ENCODE data around the gene CPTP. TPM values are rescaled to one million over a fixed set of nuclear protein-coding genes. Genes with fewer than 3 reads are reported as not detected.
A peak's percentile ranks its signal among the peaks of the same experiment; 100 is the strongest.

The CPTP gene
- total and polyA plus RNA-seq, 2 of the 13 experiments (the other 11 are each of a cell fraction or from before 2014, with no cell fraction given): 5.5 to 9.3 TPM

GRCh38 chr1:1374929-1375662 lies 50.5 kb downstream of the CPTP start, which contains the start of gene AURKAIP1 (continued):
- TF ChIP-seq, protein P1, sequence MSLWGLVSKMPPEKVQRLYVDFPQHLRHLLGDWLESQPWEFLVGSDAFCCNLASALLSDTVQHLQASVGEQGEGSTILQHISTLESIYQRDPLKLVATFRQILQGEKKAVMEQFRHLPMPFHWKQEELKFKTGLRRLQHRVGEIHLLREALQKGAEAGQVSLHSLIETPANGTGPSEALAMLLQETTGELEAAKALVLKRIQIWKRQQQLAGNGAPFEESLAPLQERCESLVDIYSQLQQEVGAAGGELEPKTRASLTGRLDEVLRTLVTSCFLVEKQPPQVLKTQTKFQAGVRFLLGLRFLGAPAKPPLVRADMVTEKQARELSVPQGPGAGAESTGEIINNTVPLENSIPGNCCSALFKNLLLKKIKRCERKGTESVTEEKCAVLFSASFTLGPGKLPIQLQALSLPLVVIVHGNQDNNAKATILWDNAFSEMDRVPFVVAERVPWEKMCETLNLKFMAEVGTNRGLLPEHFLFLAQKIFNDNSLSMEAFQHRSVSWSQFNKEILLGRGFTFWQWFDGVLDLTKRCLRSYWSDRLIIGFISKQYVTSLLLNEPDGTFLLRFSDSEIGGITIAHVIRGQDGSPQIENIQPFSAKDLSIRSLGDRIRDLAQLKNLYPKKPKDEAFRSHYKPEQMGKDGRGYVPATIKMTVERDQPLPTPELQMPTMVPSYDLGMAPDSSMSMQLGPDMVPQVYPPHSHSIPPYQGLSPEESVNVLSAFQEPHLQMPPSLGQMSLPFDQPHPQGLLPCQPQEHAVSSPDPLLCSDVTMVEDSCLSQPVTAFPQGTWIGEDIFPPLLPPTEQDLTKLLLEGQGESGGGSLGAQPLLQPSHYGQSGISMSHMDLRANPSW (CRISPR knock-in tag; IDR thresholded peaks at IDR 0.05; ENCODE audit: borderline replicate concordance): peak; percentile 86
- TF ChIP-seq KDM3A (CRISPR knock-in tag; IDR thresholded peaks at IDR 0.05; ENCODE audit: low read depth): peak; percentile 97
- peak; percentile 90 for TF ChIP-seq ZNF605 (CRISPR knock-in tag; IDR thresholded peaks at IDR 0.05)
- TF ChIP-seq, protein P2, sequence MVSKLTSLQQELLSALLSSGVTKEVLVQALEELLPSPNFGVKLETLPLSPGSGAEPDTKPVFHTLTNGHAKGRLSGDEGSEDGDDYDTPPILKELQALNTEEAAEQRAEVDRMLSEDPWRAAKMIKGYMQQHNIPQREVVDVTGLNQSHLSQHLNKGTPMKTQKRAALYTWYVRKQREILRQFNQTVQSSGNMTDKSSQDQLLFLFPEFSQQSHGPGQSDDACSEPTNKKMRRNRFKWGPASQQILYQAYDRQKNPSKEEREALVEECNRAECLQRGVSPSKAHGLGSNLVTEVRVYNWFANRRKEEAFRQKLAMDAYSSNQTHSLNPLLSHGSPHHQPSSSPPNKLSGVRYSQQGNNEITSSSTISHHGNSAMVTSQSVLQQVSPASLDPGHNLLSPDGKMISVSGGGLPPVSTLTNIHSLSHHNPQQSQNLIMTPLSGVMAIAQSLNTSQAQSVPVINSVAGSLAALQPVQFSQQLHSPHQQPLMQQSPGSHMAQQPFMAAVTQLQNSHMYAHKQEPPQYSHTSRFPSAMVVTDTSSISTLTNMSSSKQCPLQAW (CRISPR knock-in tag; IDR thresholded peaks at IDR 0.05): peak; percentile 94
- peak; percentile 69 for TF ChIP-seq MED8 (CRISPR knock-in tag; IDR thresholded peaks at IDR 0.05; ENCODE audit: insufficient replicate concordance)
- no peak for TF ChIP-seq SAFB2 (CRISPR knock-in tag; IDR thresholded peaks at IDR 0.05; ENCODE audit: borderline replicate concordance, low read depth)
- peak; percentile 66; the same call in 1 of the 2 replicates for TF ChIP-seq IRX3 (CRISPR knock-in tag; IDR thresholded peaks at IDR 0.05; ENCODE audit: borderline replicate concordance, low read depth)
- no peak for TF ChIP-seq SMARCC2 (IDR thresholded peaks at IDR 0.05)
- 0 out of 2 replicates have a peak, but pooled peaks have one; percentile 88 for TF ChIP-seq ZNF724P (CRISPR knock-in tag; IDR thresholded peaks at IDR 0.05; ENCODE audit: borderline replicate concordance)
- no peak; the same call in 1 of the 2 replicates for TF ChIP-seq EEA1 (CRISPR knock-in tag; IDR thresholded peaks at IDR 0.05; ENCODE audit: borderline replicate concordance)
- peak; percentile 93; the same call in 1 of the 2 replicates for TF ChIP-seq SRY (CRISPR knock-in tag; IDR thresholded peaks at IDR 0.05)
- TF ChIP-seq, protein P3, sequence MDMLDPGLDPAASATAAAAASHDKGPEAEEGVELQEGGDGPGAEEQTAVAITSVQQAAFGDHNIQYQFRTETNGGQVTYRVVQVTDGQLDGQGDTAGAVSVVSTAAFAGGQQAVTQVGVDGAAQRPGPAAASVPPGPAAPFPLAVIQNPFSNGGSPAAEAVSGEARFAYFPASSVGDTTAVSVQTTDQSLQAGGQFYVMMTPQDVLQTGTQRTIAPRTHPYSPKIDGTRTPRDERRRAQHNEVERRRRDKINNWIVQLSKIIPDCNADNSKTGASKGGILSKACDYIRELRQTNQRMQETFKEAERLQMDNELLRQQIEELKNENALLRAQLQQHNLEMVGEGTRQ (IDR thresholded peaks at IDR 0.05; ENCODE audit: low read depth, low read length): no peak
- TF ChIP-seq, protein P3 (CRISPR knock-in tag; IDR thresholded peaks at IDR 0.05; ENCODE audit: borderline replicate concordance): peak; percentile 18; the same call in 1 of the 2 replicates
- no peak for TF ChIP-seq ARNT (IDR thresholded peaks at IDR 0.05)
- peak; percentile 70 for TF ChIP-seq MEF2D (CRISPR knock-in tag; IDR thresholded peaks at IDR 0.05)
- peak; percentile 90 for TF ChIP-seq RXRA (CRISPR knock-in tag; IDR thresholded peaks at IDR 0.05)
- TF ChIP-seq HNF1A (IDR thresholded peaks at IDR 0.05; ENCODE audit: low read depth): peak; percentile 26; the same call in 1 of the 2 replicates
- TF ChIP-seq HNF1A (CRISPR knock-in tag; IDR thresholded peaks at IDR 0.05; ENCODE audit: borderline replicate concordance): peak; percentile 84; the same call in 1 of the 2 replicates
- no peak for TF ChIP-seq MAFG (CRISPR knock-in tag; IDR thresholded peaks at IDR 0.05)
